Stomach smooth muscle (tissue), 2 donors: Measurements from ENCODE around the gene NR2F1.

Source experiments
- H3K27ac ChIP-seq: one replicate; pipeline ENCODE4 v1.7.0; 2013; ENCODE audit warnings: mild to moderate bottlenecking, low read length, inconsistent platforms
- H3K27me3 ChIP-seq, 2 donors: one replicate each; pipeline ENCODE4 v1.7.0; 2013; ENCODE audit warnings: low read length in 2 of 2; ENCODE audit not compliant: insufficient read depth in 2 of 2, control insufficient read depth in 1 of 2
- H3K36me3 ChIP-seq, 2 donors: one replicate each; pipeline ENCODE4 v1.7.0; 2013; ENCODE audit warnings: low read length in 2 of 2; ENCODE audit not compliant: control insufficient read depth in 2 of 2, insufficient read depth in 2 of 2
- H3K4me1 ChIP-seq: one replicate; pipeline ENCODE4 v1.7.0; 2013; ENCODE audit warnings: low read length; ENCODE audit not compliant: control insufficient read depth, insufficient read depth
- H3K4me3 ChIP-seq, 2 donors: one replicate each; pipeline ENCODE4 v1.7.0; 2013; ENCODE audit warnings: low read length in 2 of 2
- H3K9ac ChIP-seq, 2 donors: one replicate each; pipeline ENCODE4 v1.7.0; 2013; ENCODE audit warnings: low read length in 2 of 2, mild to moderate bottlenecking in 1 of 2
- H3K9me3 ChIP-seq, 2 donors: one replicate each; pipeline ENCODE4 v1.7.0; 2013; ENCODE audit warnings: low read length in 2 of 2; ENCODE audit not compliant: control insufficient read depth in 2 of 2
- donor health status: healthy.
- donor health status: Pancreatic carcinoma.

NR2F1 gene

GRCh38 chr5:93609762-93610161 is 26.7 kb downstream of the NR2F1 start:
- no peak overlapping the region for H3K27ac ChIP-seq
- H3K9me3 ChIP-seq, result no peaks in the 10 kb centered on the region
- no peak overlapping the region for H3K4me3 ChIP-seq
- peaks cover 7% of the 10 kb centered on the region for H3K4me1 ChIP-seq
- H3K9ac ChIP-seq, result no peak overlapping the region
- H3K36me3 ChIP-seq, result no peaks in the 10 kb centered on the region
- H3K27me3 ChIP-seq, result peaks cover 44 to 89% of the 10 kb centered on the region in 2 donors

GRCh38 chr5:93610581-93611272 is 27.7 kb downstream of the NR2F1 start:
- H3K9me3 ChIP-seq, result no peaks in the 10 kb centered on the region
- H3K27me3 ChIP-seq, result peaks cover 41 to 80% of the 10 kb centered on the region in 2 donors
- no peak overlapping the region for H3K9ac ChIP-seq
- H3K27ac ChIP-seq, result no peak overlapping the region
- H3K36me3 ChIP-seq, result no peaks in the 10 kb centered on the region
- peaks cover 7% of the 10 kb centered on the region for H3K4me1 ChIP-seq
- H3K4me3 ChIP-seq, result no peak overlapping the region

GRCh38 chr5:93611273-93611975 is 28.4 kb downstream of the NR2F1 start:
- Histone ChIP-seq H3K27me3 (peaks cover 37 to 73% of the 10 kb centered on the region in 2 donors), H3K9ac (no peak overlapping the region), H3K4me1 (peaks cover 7% of the 10 kb centered on the region), H3K27ac (no peak overlapping the region), H3K4me3 (peak overlapping the region in 1 of 2 donors; percentile 50), H3K36me3 (no peaks in the 10 kb centered on the region), H3K9me3 (no peaks in the 10 kb centered on the region)

GRCh38 chr5:93611976-93612854 is 29.2 kb downstream of the NR2F1 start:
- Histone ChIP-seq H3K27me3 (peaks cover 36 to 65% of the 10 kb centered on the region in 2 donors), H3K9ac (no peak overlapping the region), H3K9me3 (no peaks in the 10 kb centered on the region), H3K36me3 (no peaks in the 10 kb centered on the region), H3K4me3 (peak overlapping the region in 1 of 2 donors; percentile 50), H3K4me1 (peaks cover 7% of the 10 kb centered on the region), H3K27ac (no peak overlapping the region)

- H3K36me3 ChIP-seq, result no peaks in the 10 kb centered on the region
- H3K27me3 ChIP-seq, result peaks cover 30 to 59% of the 10 kb centered on the region in 2 donors
- no peak overlapping the region for H3K27ac ChIP-seq
- peaks cover 7% of the 10 kb centered on the region for H3K4me1 ChIP-seq
- no peak overlapping the region for H3K9ac ChIP-seq
- no peak overlapping the region for H3K4me3 ChIP-seq
- no peaks in the 10 kb centered on the region for H3K9me3 ChIP-seq
These were observed 29.8 kb downstream of the NR2F1 start for GRCh38 chr5:93612855-93613243.

- no peak overlapping the region for H3K9ac ChIP-seq
- H3K9me3 ChIP-seq, result no peaks in the 10 kb centered on the region
- H3K4me1 ChIP-seq, result peaks cover 7% of the 10 kb centered on the region
- H3K27me3 ChIP-seq, result peaks cover 10 to 20% of the 10 kb centered on the region in 2 donors
- H3K4me3 ChIP-seq, result no peak overlapping the region
- no peaks in the 10 kb centered on the region for H3K36me3 ChIP-seq
- H3K27ac ChIP-seq, result no peak overlapping the region
These were observed 33.6 kb downstream of the NR2F1 start for GRCh38 chr5:93616538-93617174.

- Histone ChIP-seq H3K36me3 (no peaks in the 10 kb centered on the region), H3K9me3 (no peaks in the 10 kb centered on the region), H3K4me3 (peak overlapping the region; percentile 79 to 95), H3K9ac (peak overlapping the region; percentile 52 to 81), H3K27ac (peak overlapping the region; percentile 67), H3K27me3 (no peaks in the 10 kb centered on the region), H3K4me1 (peaks cover 3% of the 10 kb centered on the region)
These were observed 37.7 kb downstream of the NR2F1 start for GRCh38 chr5:93620487-93621326.

- peak overlapping the region; percentile 22 to 81 for H3K9ac ChIP-seq
These were observed 38.3 kb downstream of the NR2F1 start for GRCh38 chr5:93621327-93621798.

GRCh38 chr5:93622240-93622885 is 39.3 kb downstream of the NR2F1 start:
- Histone ChIP-seq H3K36me3 (no peaks in the 10 kb centered on the region), H3K9ac (no peak overlapping the region), H3K27me3 (no peaks in the 10 kb centered on the region), H3K9me3 (no peaks in the 10 kb centered on the region), H3K4me1 (peaks cover 3% of the 10 kb centered on the region), H3K27ac (peak overlapping the region; percentile 47), H3K4me3 (no peak overlapping the region)

More at GRCh38 chr5:93621327-93621798, 38.3 kb downstream of the NR2F1 start:
- Histone ChIP-seq H3K27me3 (no peaks in the 10 kb centered on the region), H3K36me3 (no peaks in the 10 kb centered on the region), H3K27ac (peak overlapping the region; percentile 47), H3K4me1 (peaks cover 3% of the 10 kb centered on the region), H3K4me3 (peak overlapping the region; percentile 42 to 79), H3K9me3 (no peaks in the 10 kb centered on the region)
